Measurements from ENCODE around the gene FAM120A. TPM values are rescaled to one million over a fixed set of nuclear protein-coding genes. Genes with fewer than 3 reads are reported as not detected.
A peak's percentile ranks its signal among the peaks of the same experiment; 100 is the strongest.

The FAM120A gene
- total RNA-seq, 1 donor from 2014 or later, result 135 TPM

DNA sequence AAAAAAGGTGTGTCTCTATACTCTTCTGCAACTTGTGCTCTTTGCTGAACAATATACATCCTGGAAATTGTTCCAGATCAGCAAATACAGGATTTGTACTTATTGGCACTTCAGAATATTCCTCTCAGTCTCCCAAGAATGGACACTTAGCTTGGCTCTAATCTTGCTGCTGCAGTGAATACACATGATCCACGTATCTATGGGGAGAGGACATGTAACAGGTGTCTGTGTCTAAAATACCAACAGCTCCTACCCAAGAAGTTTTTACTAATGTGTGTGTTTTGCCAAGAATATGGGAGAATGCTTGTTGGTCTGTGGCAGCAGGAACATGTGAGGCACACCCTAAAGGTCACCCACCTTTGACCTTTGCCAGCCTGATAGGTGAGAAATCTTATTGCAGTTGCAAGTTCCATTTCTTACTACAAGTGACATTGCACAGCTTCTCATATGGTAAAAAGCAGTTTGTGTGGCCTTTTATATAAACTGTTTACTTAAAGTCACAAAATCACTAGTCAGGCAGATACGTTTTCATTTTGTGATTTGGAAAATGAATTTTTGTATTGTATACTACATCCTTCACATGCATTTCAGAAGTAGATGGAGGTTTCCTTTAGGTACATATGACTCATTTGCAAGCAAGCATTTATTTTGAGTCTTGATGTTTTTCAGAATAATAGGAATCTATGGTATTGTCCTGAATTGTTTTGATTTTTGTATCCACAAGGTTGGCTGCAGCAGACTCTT, 160.7 kb downstream of the FAM120A start:
- no peak overlapping the region for H3K27ac ChIP-seq
- no peak overlapping the region for H3K4me3 ChIP-seq
- no peak for DNase-seq (ENCODE audit: low spot score in 2 of 2)
- TF ChIP-seq, protein P1, sequence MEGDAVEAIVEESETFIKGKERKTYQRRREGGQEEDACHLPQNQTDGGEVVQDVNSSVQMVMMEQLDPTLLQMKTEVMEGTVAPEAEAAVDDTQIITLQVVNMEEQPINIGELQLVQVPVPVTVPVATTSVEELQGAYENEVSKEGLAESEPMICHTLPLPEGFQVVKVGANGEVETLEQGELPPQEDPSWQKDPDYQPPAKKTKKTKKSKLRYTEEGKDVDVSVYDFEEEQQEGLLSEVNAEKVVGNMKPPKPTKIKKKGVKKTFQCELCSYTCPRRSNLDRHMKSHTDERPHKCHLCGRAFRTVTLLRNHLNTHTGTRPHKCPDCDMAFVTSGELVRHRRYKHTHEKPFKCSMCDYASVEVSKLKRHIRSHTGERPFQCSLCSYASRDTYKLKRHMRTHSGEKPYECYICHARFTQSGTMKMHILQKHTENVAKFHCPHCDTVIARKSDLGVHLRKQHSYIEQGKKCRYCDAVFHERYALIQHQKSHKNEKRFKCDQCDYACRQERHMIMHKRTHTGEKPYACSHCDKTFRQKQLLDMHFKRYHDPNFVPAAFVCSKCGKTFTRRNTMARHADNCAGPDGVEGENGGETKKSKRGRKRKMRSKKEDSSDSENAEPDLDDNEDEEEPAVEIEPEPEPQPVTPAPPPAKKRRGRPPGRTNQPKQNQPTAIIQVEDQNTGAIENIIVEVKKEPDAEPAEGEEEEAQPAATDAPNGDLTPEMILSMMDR (IDR thresholded peaks at IDR 0.05), result no peak
- no peaks in the 10 kb centered on the region for H3K36me3 ChIP-seq
- peaks cover 0 to 6% of the 10 kb centered on the region in 2 donors for H3K4me1 ChIP-seq
- peaks cover 8 to 21% of the 10 kb centered on the region in 2 donors for H3K9me3 ChIP-seq
- no peaks in the 10 kb centered on the region for H3K27me3 ChIP-seq
- intact Hi-C loops (cut with DNase I), result no loop called here

DNA sequence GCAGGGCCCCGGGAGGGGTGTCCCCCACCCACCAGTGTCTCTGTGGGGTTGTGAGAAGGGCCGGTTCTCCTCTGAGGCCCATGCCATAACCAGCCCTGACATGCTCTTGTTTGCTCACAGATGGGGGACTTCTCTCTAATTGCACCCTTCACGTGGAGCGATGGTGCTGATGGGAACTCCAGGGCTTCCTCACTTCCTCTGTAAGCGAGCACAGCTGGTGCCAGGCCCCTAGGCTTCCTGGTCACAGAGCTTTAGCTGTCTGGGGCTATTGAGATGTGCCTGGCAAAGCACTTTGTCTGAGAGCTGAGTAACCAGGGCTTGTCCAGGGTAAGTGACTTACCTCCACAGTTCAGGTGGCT, 161.3 kb downstream of the FAM120A start:
- TF ChIP-seq, protein P1 (IDR thresholded peaks at IDR 0.05), result no peak
- Histone ChIP-seq H3K4me3 (no peak overlapping the region), H3K27me3 (no peaks in the 10 kb centered on the region), H3K27ac (no peak overlapping the region), H3K36me3 (no peaks in the 10 kb centered on the region), H3K4me1 (peaks cover 0 to 7% of the 10 kb centered on the region in 2 donors), H3K9me3 (peaks cover 8 to 20% of the 10 kb centered on the region in 2 donors)
- intact Hi-C loops (cut with DNase I), result no loop called here
- DNase-seq (ENCODE audit: low spot score in 2 of 2), result peak in 1 of 2 donors; percentile 58

DNA sequence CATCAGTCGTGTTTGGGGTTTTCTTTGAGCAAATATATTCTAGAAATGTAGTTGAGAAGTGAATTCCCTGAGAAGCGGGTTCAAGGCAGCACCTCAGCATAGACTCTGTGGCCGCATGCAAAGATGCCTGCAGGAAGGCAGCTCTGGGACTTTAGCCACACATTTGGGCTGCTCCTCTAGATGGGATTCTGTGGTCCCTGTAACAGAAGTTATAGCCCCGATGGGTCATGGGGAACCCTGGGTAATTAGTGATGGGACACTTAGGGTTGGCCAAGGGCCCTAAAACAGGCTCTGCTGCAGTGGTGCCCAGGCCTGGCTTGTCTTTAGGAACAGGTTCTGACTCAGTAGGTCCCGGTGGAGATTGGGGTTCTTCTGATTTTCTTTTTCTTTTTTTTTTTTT, 161.7 kb downstream of the FAM120A start:
- Histone ChIP-seq H3K4me1 (peaks cover 0 to 7% of the 10 kb centered on the region in 2 donors), H3K4me3 (no peak overlapping the region), H3K27me3 (no peaks in the 10 kb centered on the region), H3K9me3 (peaks cover 8 to 16% of the 10 kb centered on the region in 2 donors), H3K36me3 (no peaks in the 10 kb centered on the region), H3K27ac (no peak overlapping the region)
- DNase-seq (ENCODE audit: low spot score in 2 of 2), result no peak
- intact Hi-C loops (cut with DNase I), result no loop called here
- TF ChIP-seq, protein P1 (IDR thresholded peaks at IDR 0.05), result no peak

DNA sequence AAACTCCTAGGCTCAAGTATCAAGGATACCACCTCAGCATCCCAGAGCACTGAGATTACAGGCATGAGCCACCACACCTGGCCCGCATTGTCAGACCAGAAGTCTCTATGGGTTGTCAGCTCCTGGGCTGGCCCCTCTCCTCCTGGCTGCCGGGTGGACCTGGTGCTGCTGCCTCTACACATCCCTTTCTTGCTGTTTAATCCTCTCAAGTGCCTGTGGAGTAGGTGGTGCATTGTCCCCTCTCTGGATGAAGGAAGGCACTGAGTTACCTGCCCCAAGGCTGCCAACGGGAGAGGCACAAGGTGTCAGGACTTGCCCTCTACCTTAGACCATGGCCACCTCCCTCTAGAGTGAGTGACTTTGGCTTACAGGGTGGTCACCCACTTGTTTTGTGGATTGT, 162.3 kb downstream of the FAM120A start:
- peak in 1 of 2 donors; percentile 22 for DNase-seq (ENCODE audit: low spot score in 2 of 2)
- Histone ChIP-seq H3K27me3 (no peaks in the 10 kb centered on the region), H3K4me3 (no peak overlapping the region), H3K27ac (no peak overlapping the region), H3K36me3 (no peaks in the 10 kb centered on the region), H3K9me3 (peaks cover 8 to 16% of the 10 kb centered on the region in 2 donors), H3K4me1 (peaks cover 0 to 7% of the 10 kb centered on the region in 2 donors)
- TF ChIP-seq, protein P1 (IDR thresholded peaks at IDR 0.05), result no peak
- intact Hi-C loops (cut with DNase I), result no loop called here

DNA sequence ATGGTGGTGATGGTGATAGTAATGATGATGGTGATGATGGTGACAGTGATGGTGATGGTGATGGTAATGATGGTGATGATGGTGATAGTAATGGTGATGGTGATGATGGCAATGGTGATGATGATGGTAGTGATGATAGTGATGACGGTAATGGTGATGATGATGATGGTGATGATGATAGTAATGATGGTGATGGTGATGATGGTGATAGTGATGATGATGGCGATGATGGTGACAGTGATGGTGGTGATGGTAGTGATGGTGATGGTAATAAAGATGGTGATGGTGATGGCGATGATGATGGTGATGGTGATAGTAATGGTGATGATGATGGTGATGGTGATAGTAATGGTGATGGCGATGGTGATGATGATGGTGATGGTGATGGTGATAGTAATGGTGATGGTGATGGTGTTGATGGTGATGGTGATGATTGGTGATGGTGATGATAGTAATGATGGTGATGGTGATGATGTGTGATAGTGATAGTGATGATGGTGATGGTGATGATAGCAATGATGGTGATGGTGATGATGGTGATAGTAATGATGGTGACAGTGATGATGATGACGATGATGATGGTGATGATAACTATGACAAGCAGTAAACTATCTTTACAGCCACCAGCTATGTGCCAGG, 163.5 kb downstream of the FAM120A start:
- intact Hi-C loops (cut with DNase I), result no loop called here
- H3K27me3 ChIP-seq, result no peaks in the 10 kb centered on the region
- TF ChIP-seq, protein P1 (IDR thresholded peaks at IDR 0.05), result no peak
- no peaks in the 10 kb centered on the region for H3K36me3 ChIP-seq
- H3K4me3 ChIP-seq, result no peak overlapping the region
- DNase-seq (ENCODE audit: low spot score in 2 of 2), result peak in 1 of 2 donors; percentile 12
- no peak overlapping the region for H3K27ac ChIP-seq
- H3K4me1 ChIP-seq, result peaks cover 0 to 7% of the 10 kb centered on the region in 2 donors
- peaks cover 4 to 5% of the 10 kb centered on the region in 2 donors for H3K9me3 ChIP-seq

Other genes starting within 250 kb of the FAM120A start
- 19.9 TPM for gene FAM120AOS, start 1.9 kb downstream of the FAM120A start, total RNA-seq
- 45.1 TPM for gene PHF2, start 124.9 kb downstream of the FAM120A start, total RNA-seq